Brain microvascular endothelial cell (primary cell): ENCODE data around the gene UBR3.
"Not testable (repeated sequence)": the region's sequence is repeated elsewhere in the genome, so short reads cannot be mapped to it uniquely, and the experiment has no call there.

Experiments
- DNase-seq: peaks from one replicate; pipeline ENCODE4 v3.0.0-alpha.2; 2020
- H3K27ac ChIP-seq: fragments of 250-450 bp; sonication (Bioruptor Pico); 2 replicates; pipeline ENCODE4 v1.5.1; 2020; ENCODE audit warnings: mild to moderate bottlenecking, moderate library complexity
- H3K27me3 ChIP-seq: fragments of 250-450 bp; sonication (Bioruptor Pico); replicated peaks from 2 replicates; pipeline ENCODE4 v1.5.1; 2020; ENCODE audit warnings: mild to moderate bottlenecking
- H3K36me3 ChIP-seq: fragments of 250-450 bp; sonication (Bioruptor Pico); replicated peaks from 2 replicates; pipeline ENCODE4 v1.5.1; 2020; ENCODE audit warnings: mild to moderate bottlenecking
- H3K4me3 ChIP-seq: 2 replicates; pipeline ENCODE4 v1.5.1; 2011; ENCODE audit warnings: low read depth, mild to moderate bottlenecking, control low read depth, low read length, moderate library complexity
- CTCF ChIP-seq: IDR thresholded peaks from 2 replicates; pipeline ENCODE4 v1.5.1; 2011; ENCODE audit warnings: low read depth, mild to moderate bottlenecking, moderate library complexity, low read length, control low read depth, inconsistent platforms; ENCODE audit errors: missing control alignments
- in situ Hi-C: cut with HindIII; loops from 2 replicates; pipeline ENCODE4 v1.10.0; 2017; ENCODE audit warnings: low sequenced_read_pairs, low pct_ligation_motif_present

UBR3 gene

GRCh38 chr2:170122883-170123547 lies 295.8 kb downstream of the UBR3 start:
- Histone ChIP-seq H3K36me3 (no peaks in the 10 kb centered on the region), H3K27ac (no peak overlapping the region), H3K27me3 (no peaks in the 10 kb centered on the region), H3K4me3 (no peak overlapping the region)
- DNase-seq, result no peak
- in situ Hi-C loops, result no loop called here
- TF ChIP-seq CTCF, result no peak

- DNase-seq, result no peak
- TF ChIP-seq CTCF, result no peak
- in situ Hi-C loops, result no loop called here
- Histone ChIP-seq H3K27ac (no peak overlapping the region), H3K36me3 (no peaks in the 10 kb centered on the region), H3K4me3 (no peak overlapping the region), H3K27me3 (no peaks in the 10 kb centered on the region)
Observed at GRCh38 chr2:170123593-170123992, 296.3 kb downstream of the UBR3 start.

- H3K36me3 ChIP-seq, H3K4me3 ChIP-seq, in situ Hi-C loops, H3K27me3 ChIP-seq, H3K27ac ChIP-seq, DNase-seq: not testable (repeated sequence)
Observed at GRCh38 chr2:170126138-170126728, 299.0 kb downstream of the UBR3 start.
